Type B pancreatic cell (in vitro differentiated cells): ENCODE results near the gene DMBX1. TPM values are rescaled to one million over a fixed set of nuclear protein-coding genes. Genes with fewer than 3 reads are reported as not detected.

Source experiments
- DNase-seq: peaks from one replicate; pipeline ENCODE4 v3.0.0; 2021; ENCODE audit warnings: mixed read lengths; ENCODE audit not compliant: unreplicated experiment; ENCODE audit errors: extremely low spot score
- H3K27ac Mint-ChIP-seq: 2 replicates; pipeline ENCODE4 v1.8.0; 2021; ENCODE audit warnings: mild to moderate bottlenecking, mixed read lengths
- H3K27me3 Mint-ChIP-seq: 2 replicates; pipeline ENCODE4 v1.8.0; 2021; ENCODE audit warnings: mixed read lengths
- H3K36me3 Mint-ChIP-seq: 2 replicates; pipeline ENCODE4 v1.8.0; 2021; ENCODE audit warnings: mixed read lengths
- H3K4me1 Mint-ChIP-seq: one replicate; pipeline ENCODE4 v1.8.0; 2021; ENCODE audit warnings: mixed read lengths; ENCODE audit not compliant: unreplicated experiment
- H3K4me3 Mint-ChIP-seq: 2 replicates; pipeline ENCODE4 v1.8.0; 2021; ENCODE audit warnings: mild to moderate bottlenecking, mixed read lengths
- H3K9me3 Mint-ChIP-seq: 2 replicates; pipeline ENCODE4 v1.8.0; 2021; ENCODE audit warnings: mixed read lengths
- CTCF ChIP-seq: fragments of 200-600 bp; sonication (generic); conservative IDR thresholded peaks from 2 replicates; pipeline ENCODE4 v1.5.0; 2021; ENCODE audit warnings: antibody characterized with exemption, mild to moderate bottlenecking
- total RNA-seq: library from RNA; stranded (reverse); gene quantifications from 2 replicates; pipeline ENCODE4 v1.2.1, GENCODE V29; 2021; ENCODE audit warnings: low replicate concordance

Gene DMBX1
- total RNA-seq, 1 donor from 2014 or later, result 0.10 TPM

GRCh38 chr1:46451948-46452930 is 37.4 kb upstream of the DMBX1 start:
- TF ChIP-seq CTCF, result no peak
- Mint-ChIP-seq H3K27ac (no peak overlapping the region), H3K4me3 (no peak overlapping the region), H3K36me3 (no peaks in the 10 kb centered on the region), H3K4me1 (peaks cover 6% of the 10 kb centered on the region), H3K27me3 (peaks cover 88% of the 10 kb centered on the region), H3K9me3 (no peaks in the 10 kb centered on the region)
- DNase-seq, result no peak

GRCh38 chr1:46452931-46453325 is 36.7 kb upstream of the DMBX1 start:
- H3K9me3 Mint-ChIP-seq, result no peaks in the 10 kb centered on the region
- no peak overlapping the region for H3K4me3 Mint-ChIP-seq
- DNase-seq, result no peak
- no peaks in the 10 kb centered on the region for H3K36me3 Mint-ChIP-seq
- no peak overlapping the region for H3K27ac Mint-ChIP-seq
- H3K4me1 Mint-ChIP-seq, result peaks cover 6% of the 10 kb centered on the region
- TF ChIP-seq CTCF, result no peak
- peaks cover 88% of the 10 kb centered on the region for H3K27me3 Mint-ChIP-seq

- no peak for TF ChIP-seq CTCF
- Mint-ChIP-seq H3K36me3 (no peaks in the 10 kb centered on the region), H3K4me3 (no peak overlapping the region), H3K27me3 (peaks cover 85% of the 10 kb centered on the region), H3K4me1 (peaks cover 3% of the 10 kb centered on the region), H3K9me3 (no peaks in the 10 kb centered on the region), H3K27ac (no peak overlapping the region)
- DNase-seq, result no peak
Measured at GRCh38 chr1:46453449-46453848, 36.2 kb upstream of the DMBX1 start.

- Mint-ChIP-seq H3K27me3 (peaks cover 85% of the 10 kb centered on the region), H3K27ac (no peak overlapping the region), H3K4me3 (no peak overlapping the region), H3K36me3 (no peaks in the 10 kb centered on the region), H3K9me3 (no peaks in the 10 kb centered on the region), H3K4me1 (no peaks in the 10 kb centered on the region)
- no peak for DNase-seq
- no peak for TF ChIP-seq CTCF
Measured at GRCh38 chr1:46455951-46456350, 33.7 kb upstream of the DMBX1 start.

GRCh38 chr1:46456411-46456963 is 33.1 kb upstream of the DMBX1 start:
- Mint-ChIP-seq H3K27me3 (peaks cover 85% of the 10 kb centered on the region), H3K4me1 (no peaks in the 10 kb centered on the region), H3K4me3 (no peak overlapping the region), H3K27ac (no peak overlapping the region), H3K36me3 (no peaks in the 10 kb centered on the region), H3K9me3 (no peaks in the 10 kb centered on the region)
- no peak for TF ChIP-seq CTCF
- no peak for DNase-seq
